ENCODE measurements around the gene LILRA2. TPM values are rescaled to one million over a fixed set of nuclear protein-coding genes. Genes with fewer than 3 reads are reported as not detected.

Gene LILRA2
- total and polyA plus RNA-seq, 2 experiments from 2014 or later = not detected

GRCh38 chr19:54586397-54586796 lies 12.8 kb downstream of the LILRA2 start (continued):
- TF ChIP-seq, protein P1, sequence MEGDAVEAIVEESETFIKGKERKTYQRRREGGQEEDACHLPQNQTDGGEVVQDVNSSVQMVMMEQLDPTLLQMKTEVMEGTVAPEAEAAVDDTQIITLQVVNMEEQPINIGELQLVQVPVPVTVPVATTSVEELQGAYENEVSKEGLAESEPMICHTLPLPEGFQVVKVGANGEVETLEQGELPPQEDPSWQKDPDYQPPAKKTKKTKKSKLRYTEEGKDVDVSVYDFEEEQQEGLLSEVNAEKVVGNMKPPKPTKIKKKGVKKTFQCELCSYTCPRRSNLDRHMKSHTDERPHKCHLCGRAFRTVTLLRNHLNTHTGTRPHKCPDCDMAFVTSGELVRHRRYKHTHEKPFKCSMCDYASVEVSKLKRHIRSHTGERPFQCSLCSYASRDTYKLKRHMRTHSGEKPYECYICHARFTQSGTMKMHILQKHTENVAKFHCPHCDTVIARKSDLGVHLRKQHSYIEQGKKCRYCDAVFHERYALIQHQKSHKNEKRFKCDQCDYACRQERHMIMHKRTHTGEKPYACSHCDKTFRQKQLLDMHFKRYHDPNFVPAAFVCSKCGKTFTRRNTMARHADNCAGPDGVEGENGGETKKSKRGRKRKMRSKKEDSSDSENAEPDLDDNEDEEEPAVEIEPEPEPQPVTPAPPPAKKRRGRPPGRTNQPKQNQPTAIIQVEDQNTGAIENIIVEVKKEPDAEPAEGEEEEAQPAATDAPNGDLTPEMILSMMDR (conservative IDR thresholded peaks at IDR 0.05; ENCODE audit: low read depth in 2 of 2) = no peak
- TF ChIP-seq ZNF331 (CRISPR knock-in tag; IDR thresholded peaks at IDR 0.05; ENCODE audit: low read depth) (no peak), CREB1 (CRISPR knock-in tag; IDR thresholded peaks at IDR 0.05; ENCODE audit: low read depth) (no peak), NANOG (IDR thresholded peaks at IDR 0.05; ENCODE audit: borderline replicate concordance) (no peak), STAT1 (IDR thresholded peaks at IDR 0.05; ENCODE audit: unreplicated experiment) (no peak), EZH2 (IDR thresholded peaks at IDR 0.05; ENCODE audit: low read depth, unreplicated experiment) (no peak), ZNF114 (CRISPR knock-in tag; IDR thresholded peaks at IDR 0.05) (no peak), POLR2AphosphoS5 (IDR thresholded peaks at IDR 0.05; ENCODE audit: low read depth) (no peak), EZH2phosphoT487 (IDR thresholded peaks at IDR 0.05; ENCODE audit: unreplicated experiment) (no peak), REST (IDR thresholded peaks at IDR 0.05; ENCODE audit: unreplicated experiment) (no peak)
- TF ChIP-seq, protein P2, sequence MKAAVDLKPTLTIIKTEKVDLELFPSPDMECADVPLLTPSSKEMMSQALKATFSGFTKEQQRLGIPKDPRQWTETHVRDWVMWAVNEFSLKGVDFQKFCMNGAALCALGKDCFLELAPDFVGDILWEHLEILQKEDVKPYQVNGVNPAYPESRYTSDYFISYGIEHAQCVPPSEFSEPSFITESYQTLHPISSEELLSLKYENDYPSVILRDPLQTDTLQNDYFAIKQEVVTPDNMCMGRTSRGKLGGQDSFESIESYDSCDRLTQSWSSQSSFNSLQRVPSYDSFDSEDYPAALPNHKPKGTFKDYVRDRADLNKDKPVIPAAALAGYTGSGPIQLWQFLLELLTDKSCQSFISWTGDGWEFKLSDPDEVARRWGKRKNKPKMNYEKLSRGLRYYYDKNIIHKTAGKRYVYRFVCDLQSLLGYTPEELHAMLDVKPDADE (IDR thresholded peaks at IDR 0.05) = no peak

- Histone ChIP-seq H3K79me2 (replicated peaks; ENCODE audit: insufficient read depth) (no peaks in the 10 kb centered on the region), H3K27me3 (ENCODE audit: insufficient read depth) (no peaks in the 10 kb centered on the region), H3K4me3 (no peak overlapping the region), H2AFZ (no peak overlapping the region), H4K20me1 (replicated peaks; ENCODE audit: insufficient read depth) (no peaks in the 10 kb centered on the region), H3K9me2 (ENCODE audit: insufficient read depth) (no peaks in the 10 kb centered on the region), H3K36me3 (ENCODE audit: insufficient read depth) (no peaks in the 10 kb centered on the region), H3K4me1 (ENCODE audit: insufficient read depth) (no peaks in the 10 kb centered on the region), H3F3A (replicated peaks; ENCODE audit: low read depth) (no peaks in the 10 kb centered on the region), H3K4me2 (no peak overlapping the region), H3K27ac (ENCODE audit: low read depth) (no peak overlapping the region)
- Mint-ChIP-seq H3K4me1 (no peaks in the 10 kb centered on the region), H3K4me3 (no peak overlapping the region), H3K27ac (no peak overlapping the region), H3K36me3 (ENCODE audit: low read depth) (peaks cover 42% of the 10 kb centered on the region), H3K27me3 (ENCODE audit: insufficient read depth, low read depth, poor library complexity) (peaks cover 9% of the 10 kb centered on the region), H3K9me3 (peaks cover 99% of the 10 kb centered on the region)
- ATAC-seq (no peak), DNase-seq (ENCODE audit: low spot score) (no peak)
- TF ChIP-seq, protein P3, sequence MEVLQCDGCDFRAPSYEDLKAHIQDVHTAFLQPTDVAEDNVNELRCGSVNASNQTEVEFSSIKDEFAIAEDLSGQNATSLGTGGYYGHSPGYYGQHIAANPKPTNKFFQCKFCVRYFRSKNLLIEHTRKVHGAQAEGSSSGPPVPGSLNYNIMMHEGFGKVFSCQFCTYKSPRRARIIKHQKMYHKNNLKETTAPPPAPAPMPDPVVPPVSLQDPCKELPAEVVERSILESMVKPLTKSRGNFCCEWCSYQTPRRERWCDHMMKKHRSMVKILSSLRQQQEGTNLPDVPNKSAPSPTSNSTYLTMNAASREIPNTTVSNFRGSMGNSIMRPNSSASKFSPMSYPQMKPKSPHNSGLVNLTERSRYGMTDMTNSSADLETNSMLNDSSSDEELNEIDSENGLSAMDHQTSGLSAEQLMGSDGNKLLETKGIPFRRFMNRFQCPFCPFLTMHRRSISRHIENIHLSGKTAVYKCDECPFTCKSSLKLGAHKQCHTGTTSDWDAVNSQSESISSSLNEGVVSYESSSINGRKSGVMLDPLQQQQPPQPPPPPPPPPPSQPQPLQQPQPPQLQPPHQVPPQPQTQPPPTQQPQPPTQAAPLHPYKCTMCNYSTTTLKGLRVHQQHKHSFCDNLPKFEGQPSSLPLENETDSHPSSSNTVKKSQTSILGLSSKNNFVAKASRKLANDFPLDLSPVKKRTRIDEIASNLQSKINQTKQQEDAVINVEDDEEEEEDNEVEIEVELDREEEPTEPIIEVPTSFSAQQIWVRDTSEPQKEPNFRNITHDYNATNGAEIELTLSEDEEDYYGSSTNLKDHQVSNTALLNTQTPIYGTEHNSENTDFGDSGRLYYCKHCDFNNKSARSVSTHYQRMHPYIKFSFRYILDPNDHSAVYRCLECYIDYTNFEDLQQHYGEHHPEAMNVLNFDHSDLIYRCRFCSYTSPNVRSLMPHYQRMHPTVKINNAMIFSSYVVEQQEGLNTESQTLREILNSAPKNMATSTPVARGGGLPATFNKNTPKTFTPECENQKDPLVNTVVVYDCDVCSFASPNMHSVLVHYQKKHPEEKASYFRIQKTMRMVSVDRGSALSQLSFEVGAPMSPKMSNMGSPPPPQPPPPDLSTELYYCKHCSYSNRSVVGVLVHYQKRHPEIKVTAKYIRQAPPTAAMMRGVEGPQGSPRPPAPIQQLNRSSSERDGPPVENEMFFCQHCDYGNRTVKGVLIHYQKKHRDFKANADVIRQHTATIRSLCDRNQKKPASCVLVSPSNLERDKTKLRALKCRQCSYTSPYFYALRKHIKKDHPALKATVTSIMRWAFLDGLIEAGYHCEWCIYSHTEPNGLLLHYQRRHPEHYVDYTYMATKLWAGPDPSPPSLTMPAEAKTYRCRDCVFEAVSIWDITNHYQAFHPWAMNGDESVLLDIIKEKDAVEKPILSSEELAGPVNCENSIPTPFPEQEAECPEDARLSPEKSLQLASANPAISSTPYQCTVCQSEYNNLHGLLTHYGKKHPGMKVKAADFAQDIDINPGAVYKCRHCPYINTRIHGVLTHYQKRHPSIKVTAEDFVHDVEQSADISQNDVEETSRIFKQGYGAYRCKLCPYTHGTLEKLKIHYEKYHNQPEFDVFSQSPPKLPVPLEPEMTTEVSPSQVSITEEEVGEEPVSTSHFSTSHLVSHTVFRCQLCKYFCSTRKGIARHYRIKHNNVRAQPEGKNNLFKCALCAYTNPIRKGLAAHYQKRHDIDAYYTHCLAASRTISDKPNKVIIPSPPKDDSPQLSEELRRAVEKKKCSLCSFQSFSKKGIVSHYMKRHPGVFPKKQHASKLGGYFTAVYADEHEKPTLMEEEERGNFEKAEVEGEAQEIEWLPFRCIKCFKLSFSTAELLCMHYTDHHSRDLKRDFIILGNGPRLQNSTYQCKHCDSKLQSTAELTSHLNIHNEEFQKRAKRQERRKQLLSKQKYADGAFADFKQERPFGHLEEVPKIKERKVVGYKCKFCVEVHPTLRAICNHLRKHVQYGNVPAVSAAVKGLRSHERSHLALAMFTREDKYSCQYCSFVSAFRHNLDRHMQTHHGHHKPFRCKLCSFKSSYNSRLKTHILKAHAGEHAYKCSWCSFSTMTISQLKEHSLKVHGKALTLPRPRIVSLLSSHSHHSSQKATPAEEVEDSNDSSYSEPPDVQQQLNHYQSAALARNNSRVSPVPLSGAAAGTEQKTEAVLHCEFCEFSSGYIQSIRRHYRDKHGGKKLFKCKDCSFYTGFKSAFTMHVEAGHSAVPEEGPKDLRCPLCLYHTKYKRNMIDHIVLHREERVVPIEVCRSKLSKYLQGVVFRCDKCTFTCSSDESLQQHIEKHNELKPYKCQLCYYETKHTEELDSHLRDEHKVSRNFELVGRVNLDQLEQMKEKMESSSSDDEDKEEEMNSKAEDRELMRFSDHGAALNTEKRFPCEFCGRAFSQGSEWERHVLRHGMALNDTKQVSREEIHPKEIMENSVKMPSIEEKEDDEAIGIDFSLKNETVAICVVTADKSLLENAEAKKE (CRISPR knock-in tag; IDR thresholded peaks at IDR 0.05) = no peak
- TF ChIP-seq JUNB (IDR thresholded peaks at IDR 0.05; ENCODE audit: unreplicated experiment) = no peak
- TF ChIP-seq, protein P2 (IDR thresholded peaks at IDR 0.05) = no peak
Observed at GRCh38 chr19:54587026-54587425, 13.4 kb downstream of the LILRA2 start.
